GM23338 (cell line): ENCODE results near the gene LURAP1L. TPM values are rescaled to one million over a fixed set of nuclear protein-coding genes. Genes with fewer than 3 reads are reported as not detected.

Experiments
- ATAC-seq: fragments of 200-7000 bp; cut with Tn5 transposase; 3 replicates; pipeline ENCODE4 v1.9.1; 2020
- DNase-seq: peaks from one replicate; pipeline ENCODE4 v3.0.0-alpha.2; 2015; ENCODE audit warnings: low spot score
- H2AFZ ChIP-seq: fragments of 200-600 bp; sonication (generic); 2 replicates; pipeline ENCODE4 v1.8.0; 2016; ENCODE audit warnings: antibody characterized with exemption, mild to moderate bottlenecking, moderate library complexity
- H3F3A ChIP-seq: fragments of 200-600 bp; sonication (generic); replicated peaks from 2 replicates; pipeline ENCODE4 v1.8.0; 2017; ENCODE audit warnings: antibody characterized with exemption, mixed run types, low read depth
- H3K27ac ChIP-seq: fragments of 200-600 bp; sonication (generic); 2 replicates; pipeline ENCODE4 v1.6.1; 2016; ENCODE audit warnings: low read depth
- H3K27me3 ChIP-seq: fragments of 200-600 bp; sonication (generic); 2 replicates; pipeline ENCODE4 v1.8.0; 2016; ENCODE audit warnings: mild to moderate bottlenecking, mixed run types, moderate library complexity; ENCODE audit not compliant: insufficient read depth
- H3K36me3 ChIP-seq: fragments of 200-600 bp; sonication (generic); 2 replicates; pipeline ENCODE4 v1.8.0; 2016; ENCODE audit warnings: mild to moderate bottlenecking; ENCODE audit not compliant: insufficient read depth
- H3K4me1 ChIP-seq: fragments of 200-600 bp; sonication (generic); 2 replicates; pipeline ENCODE4 v1.8.0; 2016; ENCODE audit warnings: mild to moderate bottlenecking, moderate library complexity; ENCODE audit not compliant: insufficient read depth
- H3K4me2 ChIP-seq: fragments of 200-600 bp; sonication (generic); 2 replicates; pipeline ENCODE4 v1.7.1; 2017; ENCODE audit warnings: mixed run types
- H3K4me3 ChIP-seq: fragments of 200-600 bp; sonication (generic); 2 replicates; pipeline ENCODE4 v1.6.1; 2016; ENCODE audit warnings: mixed run types
- H3K79me2 ChIP-seq: fragments of 200-600 bp; sonication (generic); replicated peaks from 2 replicates; pipeline ENCODE4 v1.8.0; 2017; ENCODE audit warnings: mild to moderate bottlenecking; ENCODE audit not compliant: insufficient read depth
- H3K9me2 ChIP-seq: fragments of 200-600 bp; sonication (generic); 2 replicates; pipeline ENCODE4 v1.8.0; 2017; ENCODE audit not compliant: insufficient read depth
- H4K20me1 ChIP-seq: fragments of 200-600 bp; sonication (generic); replicated peaks from 2 replicates; pipeline ENCODE4 v1.8.0; 2017; ENCODE audit warnings: mild to moderate bottlenecking; ENCODE audit not compliant: insufficient read depth
- H3K27ac Mint-ChIP-seq: 2 replicates; pipeline ENCODE4 v1.8.0; 2020; ENCODE audit warnings: inconsistent platforms, mild to moderate bottlenecking, moderate library complexity, mixed read lengths
- H3K27me3 Mint-ChIP-seq: 3 replicates; pipeline ENCODE4 v1.8.0; 2022; ENCODE audit warnings: low read depth, mild to moderate bottlenecking, moderate library complexity, mixed read lengths, inconsistent platforms; ENCODE audit not compliant: insufficient read depth, poor library complexity
- H3K36me3 Mint-ChIP-seq: 3 replicates; pipeline ENCODE4 v1.8.0; 2021; ENCODE audit warnings: low read depth, mild to moderate bottlenecking, inconsistent platforms, moderate library complexity, mixed read lengths
- H3K4me1 Mint-ChIP-seq: 3 replicates; pipeline ENCODE4 v1.8.0; 2020; ENCODE audit warnings: mild to moderate bottlenecking, inconsistent platforms, mixed read lengths
- H3K4me3 Mint-ChIP-seq: 3 replicates; pipeline ENCODE4 v1.8.0; 2021; ENCODE audit warnings: moderate library complexity, mild to moderate bottlenecking, inconsistent platforms, mixed read lengths
- H3K9me3 Mint-ChIP-seq: 3 replicates; pipeline ENCODE4 v1.8.0; 2020; ENCODE audit warnings: moderate library complexity, mild to moderate bottlenecking, inconsistent platforms, mixed read lengths
- ETS1 ChIP-seq: IDR thresholded peaks from 2 replicates; pipeline ENCODE4 v1.6.1; 2016; ENCODE audit warnings: antibody characterized with exemption
- EZH2 ChIP-seq: fragments of 200-600 bp; sonication (generic); IDR thresholded peaks from one replicate; pipeline ENCODE4 v1.8.0; 2017; ENCODE audit warnings: antibody characterized with exemption, mild to moderate bottlenecking, low read depth; ENCODE audit not compliant: unreplicated experiment
- EZH2phosphoT487 ChIP-seq: fragments of 200-600 bp; sonication (generic); IDR thresholded peaks from one replicate; pipeline ENCODE4 v1.8.1; 2018; ENCODE audit warnings: antibody characterized with exemption; ENCODE audit not compliant: unreplicated experiment
- JUNB ChIP-seq: IDR thresholded peaks from one replicate; pipeline ENCODE4 v1.6.1; 2016; ENCODE audit warnings: antibody characterized with exemption; ENCODE audit not compliant: unreplicated experiment
- POLR2AphosphoS5 ChIP-seq: IDR thresholded peaks from 2 replicates; pipeline ENCODE4 v1.6.1; 2016; ENCODE audit warnings: antibody characterized with exemption, low read depth
- ZNF114 ChIP-seq: fragments of 250-450 bp; sonication (Bioruptor Pico); IDR thresholded peaks from 2 replicates; pipeline ENCODE4 v1.5.0; 2020; ENCODE audit warnings: mild to moderate bottlenecking, moderate library complexity
- polyA plus RNA-seq: library from polyadenylated mRNA; unstranded; fragments of >200 nt; fragmentation: Nextera tagmentation; extraction: Ambion mirVana; gene quantifications from 2 replicates; pipeline ENCODE4 v1.2.1, GENCODE V29; 2016
- total RNA-seq: library from RNA; depleted of rRNA; stranded (reverse); fragments of >200 nt; shearing (Covaris generic); gene quantifications from 2 replicates; pipeline ENCODE4 v1.2.3, GENCODE V29; 2014
- TF ChIP-seq, protein P1 (sequence below), 2 experiments: fragments of 200-600 bp in 1 of 2; sonication (generic) in 1 of 2; conservative IDR thresholded peaks; 2 replicates each; pipeline versions ENCODE4 v1.5.1 to v1.6.1; 2016 to 2017; ENCODE audit warnings: antibody characterized with exemption in 2 of 2, low read depth in 2 of 2, mild to moderate bottlenecking in 2 of 2, moderate library complexity in 1 of 2
- TF ChIP-seq, protein P2 (sequence below): IDR thresholded peaks from one replicate; pipeline ENCODE4 v1.6.1; 2018; ENCODE audit warnings: antibody characterized with exemption; ENCODE audit not compliant: unreplicated experiment

LURAP1L gene
- total and polyA plus RNA-seq, 2 experiments from 2014 or later, result 1.2 to 1.6 TPM

- Mint-ChIP-seq H3K36me3 (no peaks in the 10 kb centered on the region), H3K4me3 (no peak overlapping the region), H3K4me1 (peaks cover 2% of the 10 kb centered on the region; the same call in 1 of the 3 replicates), H3K27ac (no peak overlapping the region), H3K27me3 (peaks cover 20% of the 10 kb centered on the region), H3K9me3 (no peaks in the 10 kb centered on the region)
- Histone ChIP-seq H3K4me1 (0 out of 2 replicates have a peak, but pooled peaks cover 3% of the 10 kb centered on the region), H3K4me2 (no peak overlapping the region), H4K20me1 (no peaks in the 10 kb centered on the region), H3K9me2 (no peaks in the 10 kb centered on the region), H2AFZ (no peak overlapping the region), H3K27me3 (peaks cover 23% of the 10 kb centered on the region), H3F3A (no peaks in the 10 kb centered on the region), H3K79me2 (no peaks in the 10 kb centered on the region), H3K27ac (no peak overlapping the region), H3K36me3 (no peaks in the 10 kb centered on the region), H3K4me3 (no peak overlapping the region)
- TF ChIP-seq ETS1 (no peak), JUNB (no peak), ZNF114 (CRISPR knock-in tag) (no peak), EZH2 (no peak)
- TF ChIP-seq, protein P1, sequence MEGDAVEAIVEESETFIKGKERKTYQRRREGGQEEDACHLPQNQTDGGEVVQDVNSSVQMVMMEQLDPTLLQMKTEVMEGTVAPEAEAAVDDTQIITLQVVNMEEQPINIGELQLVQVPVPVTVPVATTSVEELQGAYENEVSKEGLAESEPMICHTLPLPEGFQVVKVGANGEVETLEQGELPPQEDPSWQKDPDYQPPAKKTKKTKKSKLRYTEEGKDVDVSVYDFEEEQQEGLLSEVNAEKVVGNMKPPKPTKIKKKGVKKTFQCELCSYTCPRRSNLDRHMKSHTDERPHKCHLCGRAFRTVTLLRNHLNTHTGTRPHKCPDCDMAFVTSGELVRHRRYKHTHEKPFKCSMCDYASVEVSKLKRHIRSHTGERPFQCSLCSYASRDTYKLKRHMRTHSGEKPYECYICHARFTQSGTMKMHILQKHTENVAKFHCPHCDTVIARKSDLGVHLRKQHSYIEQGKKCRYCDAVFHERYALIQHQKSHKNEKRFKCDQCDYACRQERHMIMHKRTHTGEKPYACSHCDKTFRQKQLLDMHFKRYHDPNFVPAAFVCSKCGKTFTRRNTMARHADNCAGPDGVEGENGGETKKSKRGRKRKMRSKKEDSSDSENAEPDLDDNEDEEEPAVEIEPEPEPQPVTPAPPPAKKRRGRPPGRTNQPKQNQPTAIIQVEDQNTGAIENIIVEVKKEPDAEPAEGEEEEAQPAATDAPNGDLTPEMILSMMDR (conservative IDR thresholded peaks at IDR 0.05; ENCODE audit: low read depth in 2 of 2), result no peak
- TF ChIP-seq, protein P2, sequence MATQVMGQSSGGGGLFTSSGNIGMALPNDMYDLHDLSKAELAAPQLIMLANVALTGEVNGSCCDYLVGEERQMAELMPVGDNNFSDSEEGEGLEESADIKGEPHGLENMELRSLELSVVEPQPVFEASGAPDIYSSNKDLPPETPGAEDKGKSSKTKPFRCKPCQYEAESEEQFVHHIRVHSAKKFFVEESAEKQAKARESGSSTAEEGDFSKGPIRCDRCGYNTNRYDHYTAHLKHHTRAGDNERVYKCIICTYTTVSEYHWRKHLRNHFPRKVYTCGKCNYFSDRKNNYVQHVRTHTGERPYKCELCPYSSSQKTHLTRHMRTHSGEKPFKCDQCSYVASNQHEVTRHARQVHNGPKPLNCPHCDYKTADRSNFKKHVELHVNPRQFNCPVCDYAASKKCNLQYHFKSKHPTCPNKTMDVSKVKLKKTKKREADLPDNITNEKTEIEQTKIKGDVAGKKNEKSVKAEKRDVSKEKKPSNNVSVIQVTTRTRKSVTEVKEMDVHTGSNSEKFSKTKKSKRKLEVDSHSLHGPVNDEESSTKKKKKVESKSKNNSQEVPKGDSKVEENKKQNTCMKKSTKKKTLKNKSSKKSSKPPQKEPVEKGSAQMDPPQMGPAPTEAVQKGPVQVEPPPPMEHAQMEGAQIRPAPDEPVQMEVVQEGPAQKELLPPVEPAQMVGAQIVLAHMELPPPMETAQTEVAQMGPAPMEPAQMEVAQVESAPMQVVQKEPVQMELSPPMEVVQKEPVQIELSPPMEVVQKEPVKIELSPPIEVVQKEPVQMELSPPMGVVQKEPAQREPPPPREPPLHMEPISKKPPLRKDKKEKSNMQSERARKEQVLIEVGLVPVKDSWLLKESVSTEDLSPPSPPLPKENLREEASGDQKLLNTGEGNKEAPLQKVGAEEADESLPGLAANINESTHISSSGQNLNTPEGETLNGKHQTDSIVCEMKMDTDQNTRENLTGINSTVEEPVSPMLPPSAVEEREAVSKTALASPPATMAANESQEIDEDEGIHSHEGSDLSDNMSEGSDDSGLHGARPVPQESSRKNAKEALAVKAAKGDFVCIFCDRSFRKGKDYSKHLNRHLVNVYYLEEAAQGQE, result no peak
- DNase-seq (no peak), ATAC-seq (no peak)
Measured at GRCh38 chr9:12773562-12773961, 1.3 kb upstream of the LURAP1L start.

- peak; percentile 88 for ATAC-seq
- H4K20me1 ChIP-seq, result no peaks in the 10 kb centered on the region
- peaks cover 23% of the 10 kb centered on the region for H3K27me3 ChIP-seq
- peak overlapping the region; percentile 89 for H3K4me2 ChIP-seq
- peak overlapping the region; percentile 19 for H2AFZ ChIP-seq
- Mint-ChIP-seq H3K4me3 (peak overlapping the region; percentile 95), H3K9me3 (no peaks in the 10 kb centered on the region), H3K36me3 (no peaks in the 10 kb centered on the region), H3K27ac (no peak overlapping the region), H3K27me3 (peaks cover 20% of the 10 kb centered on the region), H3K4me1 (peaks cover 2% of the 10 kb centered on the region; the same call in 1 of the 3 replicates)
- no peaks in the 10 kb centered on the region for H3K36me3 ChIP-seq
- DNase-seq, result peak; percentile 85
- 0 out of 2 replicates have a peak, but pooled peaks cover 3% of the 10 kb centered on the region for H3K4me1 ChIP-seq
- no peak overlapping the region for H3K27ac ChIP-seq
- peak overlapping the region; percentile 87 for H3K4me3 ChIP-seq
- no peaks in the 10 kb centered on the region for H3F3A ChIP-seq
- H3K9me2 ChIP-seq, result no peaks in the 10 kb centered on the region
- no peaks in the 10 kb centered on the region for H3K79me2 ChIP-seq
- TF ChIP-seq, protein P1 (conservative IDR thresholded peaks at IDR 0.05; ENCODE audit: low read depth in 2 of 2), result peak; percentile 44 to 68; a peak in 3 of 4 replicates
- 0 out of 2 replicates have a peak, but pooled peaks have one; percentile 30 for TF ChIP-seq POLR2AphosphoS5
- TF ChIP-seq ZNF114 (CRISPR knock-in tag), result no peak
- no peak for TF ChIP-seq EZH2phosphoT487
- no peak for TF ChIP-seq EZH2
Measured at GRCh38 chr9:12775679-12776512, 1.1 kb downstream of the LURAP1L start.
